Adrenal gland (tissue), 5 donors: Measurements from ENCODE around the gene EPHA6.

Experiments used
- CTCF ChIP-seq, 6 experiments: fragments of 450-650 bp in 4 of 6; fragments of 200-600 bp in 2 of 6; sonication (generic) in 1 of 6; IDR thresholded peaks; 1 replicate in 5 of 6; 2 replicates in 1 of 6; pipeline versions ENCODE4 v1.5.1 to v1.8.0; 2016 to 2021; ENCODE audit warnings: antibody characterized with exemption in 6 of 6, mild to moderate bottlenecking in 2 of 6, moderate library complexity in 1 of 6
- POLR2A ChIP-seq, 2 donors: fragments of 450-650 bp; IDR thresholded peaks; one replicate each; pipeline ENCODE4 v1.6.1; 2017; ENCODE audit warnings: antibody characterized with exemption in 2 of 2, mild to moderate bottlenecking in 2 of 2, moderate library complexity in 1 of 2
- donor health status: DM: no; HTN: no; CAD: no.

GRCh38 chr3:97301114-97301513, 486.7 kb downstream of the EPHA6 start:
- TF ChIP-seq CTCF (IDR thresholded peaks at IDR 0.05) (no peak), POLR2A (IDR thresholded peaks at IDR 0.05) (no peak)
